Gastroesophageal sphincter (tissue), 3 donors: ENCODE data around the gene APBA1.

ENCODE experiments used
- POLR2A ChIP-seq, 2 donors: fragments of 450-650 bp; IDR thresholded peaks; one replicate each; pipeline ENCODE4 v1.6.1; 2017; ENCODE audit warnings: antibody characterized with exemption in 2 of 2, mild to moderate bottlenecking in 2 of 2, moderate library complexity in 1 of 2
- TF ChIP-seq, protein P1 (sequence below), 4 experiments: fragments of 200-600 bp in 2 of 4; fragments of 450-650 bp in 2 of 4; sonication (generic) in 1 of 4; IDR thresholded peaks; one replicate each; pipeline ENCODE4 v1.5.1; 2017 to 2019; ENCODE audit warnings: antibody characterized with exemption in 4 of 4, mild to moderate bottlenecking in 2 of 4, moderate library complexity in 2 of 4

DNA sequence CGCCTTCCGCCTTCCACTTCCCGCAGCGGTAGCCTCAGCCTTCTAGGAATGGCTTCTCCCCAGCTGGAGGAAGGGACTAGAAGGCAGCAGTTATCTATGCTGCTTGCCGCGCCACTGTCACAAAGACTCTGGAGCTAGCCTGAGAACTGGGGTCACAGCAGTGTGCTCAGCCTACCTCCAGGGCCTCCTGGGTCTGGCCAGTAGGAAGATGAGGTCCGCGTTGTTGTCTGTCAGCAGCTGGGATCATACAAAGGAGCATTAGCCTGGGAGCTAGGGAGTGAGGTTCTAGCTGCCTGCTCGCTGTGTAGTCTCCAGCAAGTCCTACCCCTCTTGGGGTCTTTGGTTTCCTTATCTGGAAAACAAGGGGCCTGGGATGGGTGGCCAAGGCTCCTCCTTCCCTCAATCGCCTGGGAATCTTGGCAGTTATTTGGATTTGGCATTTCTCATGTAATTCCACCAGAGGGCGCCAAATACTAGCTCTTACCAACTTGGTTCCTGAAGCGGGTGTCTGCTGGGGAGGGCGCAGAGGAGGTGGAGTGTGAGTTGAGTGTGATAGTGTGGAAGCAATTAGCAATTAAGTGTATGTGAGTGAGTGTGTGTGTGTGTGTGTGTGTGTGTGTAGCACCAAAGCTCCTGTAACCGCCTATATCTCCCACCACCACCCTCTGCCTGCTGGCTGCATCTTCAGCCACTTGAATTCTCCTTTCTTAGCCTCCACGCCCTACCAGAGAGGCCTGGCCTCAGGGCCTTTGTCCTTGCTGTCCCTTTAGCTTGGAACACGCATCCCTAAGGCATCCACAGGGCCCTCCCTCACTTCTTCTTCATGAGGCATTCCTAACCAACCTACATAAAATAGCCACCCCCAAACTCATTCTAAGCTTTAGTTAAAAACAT is 250.0 kb downstream of the APBA1 start:
- TF ChIP-seq, protein P1, sequence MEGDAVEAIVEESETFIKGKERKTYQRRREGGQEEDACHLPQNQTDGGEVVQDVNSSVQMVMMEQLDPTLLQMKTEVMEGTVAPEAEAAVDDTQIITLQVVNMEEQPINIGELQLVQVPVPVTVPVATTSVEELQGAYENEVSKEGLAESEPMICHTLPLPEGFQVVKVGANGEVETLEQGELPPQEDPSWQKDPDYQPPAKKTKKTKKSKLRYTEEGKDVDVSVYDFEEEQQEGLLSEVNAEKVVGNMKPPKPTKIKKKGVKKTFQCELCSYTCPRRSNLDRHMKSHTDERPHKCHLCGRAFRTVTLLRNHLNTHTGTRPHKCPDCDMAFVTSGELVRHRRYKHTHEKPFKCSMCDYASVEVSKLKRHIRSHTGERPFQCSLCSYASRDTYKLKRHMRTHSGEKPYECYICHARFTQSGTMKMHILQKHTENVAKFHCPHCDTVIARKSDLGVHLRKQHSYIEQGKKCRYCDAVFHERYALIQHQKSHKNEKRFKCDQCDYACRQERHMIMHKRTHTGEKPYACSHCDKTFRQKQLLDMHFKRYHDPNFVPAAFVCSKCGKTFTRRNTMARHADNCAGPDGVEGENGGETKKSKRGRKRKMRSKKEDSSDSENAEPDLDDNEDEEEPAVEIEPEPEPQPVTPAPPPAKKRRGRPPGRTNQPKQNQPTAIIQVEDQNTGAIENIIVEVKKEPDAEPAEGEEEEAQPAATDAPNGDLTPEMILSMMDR (IDR thresholded peaks at IDR 0.05): peak; percentile 71 to 87 (median 82)
- TF ChIP-seq POLR2A (IDR thresholded peaks at IDR 0.05): no peak
